PFSK-1 (cell line): ENCODE measurements around the gene ADRM1.

Experiments
- FOXP2 ChIP-seq: optimal IDR thresholded peaks from 2 replicates; pipeline ENCODE3; 2011; ENCODE audit warnings: borderline replicate concordance, control low read depth, inconsistent platforms; ENCODE audit not compliant: insufficient read depth; ENCODE audit errors: extremely low read length, extremely low read depth
- POLR2AphosphoS5 ChIP-seq: IDR thresholded peaks from 2 replicates; pipeline ENCODE4 v1.6.1; 2012; ENCODE audit warnings: low read depth, mild to moderate bottlenecking, control low read depth, low read length, moderate library complexity
- REST ChIP-seq, 2 experiments: IDR thresholded peaks; 2 replicates each; pipeline versions ENCODE4 v1.6.1 to v1.8.0; 2011 to 2012; ENCODE audit warnings: low read depth in 2 of 2, low read length in 2 of 2, control low read depth in 1 of 2, inconsistent platforms in 1 of 2, mild to moderate bottlenecking in 1 of 2, moderate library complexity in 1 of 2; ENCODE audit not compliant: insufficient read depth in 1 of 2
- SIN3A ChIP-seq: IDR thresholded peaks from 2 replicates; pipeline ENCODE4 v1.6.1; 2012; ENCODE audit warnings: mild to moderate bottlenecking, low read length, moderate library complexity, borderline replicate concordance; ENCODE audit not compliant: insufficient read depth
- TAF1 ChIP-seq: IDR thresholded peaks from 2 replicates; pipeline ENCODE4 v1.6.1; 2012; ENCODE audit warnings: low read length, control low read depth, borderline replicate concordance; ENCODE audit not compliant: insufficient read depth

Gene ADRM1

GRCh38 chr20:62309947-62310756 lies 7.4 kb downstream of the ADRM1 start:
- TF ChIP-seq TAF1 = no peak
- TF ChIP-seq SIN3A = no peak
- no peak for TF ChIP-seq FOXP2
- no peak for TF ChIP-seq POLR2AphosphoS5
- TF ChIP-seq REST (IDR thresholded peaks at IDR 0.05; ENCODE audit: insufficient read depth in 1 of 2, low read depth in 2 of 2, low read length in 2 of 2) = no peak

GRCh38 chr20:62310757-62311121 lies 7.9 kb downstream of the ADRM1 start:
- no peak for TF ChIP-seq FOXP2
- TF ChIP-seq REST (IDR thresholded peaks at IDR 0.05; ENCODE audit: insufficient read depth in 1 of 2, low read depth in 2 of 2, low read length in 2 of 2) = no peak
- no peak for TF ChIP-seq TAF1
- no peak for TF ChIP-seq POLR2AphosphoS5
- no peak for TF ChIP-seq SIN3A

GRCh38 chr20:62311150-62311549 lies 8.4 kb downstream of the ADRM1 start:
- TF ChIP-seq TAF1 (no peak), POLR2AphosphoS5 (no peak), REST (IDR thresholded peaks at IDR 0.05; ENCODE audit: insufficient read depth in 1 of 2, low read depth in 2 of 2, low read length in 2 of 2) (no peak), FOXP2 (no peak), SIN3A (no peak)

DNA sequence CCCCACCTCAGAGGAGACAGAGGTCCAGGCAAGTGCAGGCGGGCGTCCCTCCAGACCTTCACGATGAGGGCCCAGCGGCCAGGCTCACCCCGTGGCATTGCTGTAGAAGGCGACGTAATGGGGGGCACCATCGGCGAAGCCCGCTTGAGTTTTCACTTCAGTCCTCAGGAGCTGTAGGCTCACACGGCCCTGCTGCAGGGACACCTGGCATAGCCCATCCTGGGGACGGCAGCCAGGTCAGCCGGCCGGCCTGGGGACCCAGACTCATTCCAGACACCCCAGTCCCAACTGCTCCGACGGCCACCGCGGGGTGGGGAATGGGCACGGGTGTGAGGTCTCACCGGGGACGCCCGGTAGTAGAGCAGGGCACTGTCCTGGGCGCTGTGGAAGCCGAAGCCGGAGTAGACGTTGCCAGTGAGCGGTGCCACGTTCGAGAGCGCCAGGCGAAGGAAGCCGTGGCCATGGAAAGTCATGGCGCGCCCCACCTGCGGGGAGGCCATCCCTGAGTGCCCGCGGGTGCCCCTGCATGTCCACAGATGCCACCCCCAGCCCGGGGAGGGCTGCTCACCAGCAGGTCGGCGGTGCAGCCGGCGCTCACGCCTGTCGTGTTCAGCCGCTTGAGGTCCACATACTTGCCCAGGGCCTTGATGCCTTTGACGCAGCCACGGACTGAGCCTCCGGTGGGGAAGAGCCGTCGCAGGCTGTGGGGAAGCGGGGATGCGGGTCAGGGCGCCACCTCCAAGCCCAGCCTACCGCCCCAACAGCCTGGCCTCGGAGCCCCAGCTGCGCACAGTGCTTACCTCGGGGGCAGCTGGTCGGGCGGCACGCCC lies 9.2 kb downstream of the ADRM1 start:
- TF ChIP-seq TAF1 = no peak

- TF ChIP-seq TAF1 (no peak), POLR2AphosphoS5 (no peak)
These were observed 9.8 kb downstream of the ADRM1 start for GRCh38 chr20:62312662-62312977.

GRCh38 chr20:62313021-62313420 lies 10.2 kb downstream of the ADRM1 start:
- TF ChIP-seq SIN3A = no peak
- no peak for TF ChIP-seq TAF1
- TF ChIP-seq POLR2AphosphoS5 = no peak
- TF ChIP-seq FOXP2 = no peak
- TF ChIP-seq REST (IDR thresholded peaks at IDR 0.05; ENCODE audit: insufficient read depth in 1 of 2, low read depth in 2 of 2, low read length in 2 of 2) = no peak
